ENCODE measurements around the gene TMEM270. TPM values are rescaled to one million over a fixed set of nuclear protein-coding genes. Genes with fewer than 3 reads are reported as not detected.

The TMEM270 gene
- polyA plus RNA-seq, 1 experiment: not detected

- ChIA-PET POLR2A (interaction anchor here (0.6 to 1.7 kb wide), 3 partner anchors 14 to 117 kb away, joined by 3 to 5 read pairs (median 4); no protein-coding TSS in a partner anchor), CTCF (interaction anchor here (0.5 to 2.3 kb wide), 5 partner anchors 10 to 322 kb away, joined by 3 to 15 read pairs (median 5); no protein-coding TSS in a partner anchor)
- Histone ChIP-seq H3K9me3 (ENCODE audit: control insufficient read depth, insufficient read depth, low read length) (no peaks in the 10 kb centered on the region; the same call in 1 of the 2 replicates), H3K27ac (ENCODE audit: low read depth, low read length) (no peak overlapping the region), H3K27me3 (ENCODE audit: control insufficient read depth, insufficient read depth, low read length) (peaks cover 3% of the 10 kb centered on the region), H3K4me3 (ENCODE audit: low read depth, low read length) (no peak overlapping the region)
- no peak for DNase-seq (ENCODE audit: low read depth, low spot score)
- no peak for TF ChIP-seq CTCF (IDR thresholded peaks at IDR 0.05; ENCODE audit: low read depth, low read length)
These were observed 24.5 kb downstream of the TMEM270 start for GRCh38 chr7:73885433-73885974.

DNA sequence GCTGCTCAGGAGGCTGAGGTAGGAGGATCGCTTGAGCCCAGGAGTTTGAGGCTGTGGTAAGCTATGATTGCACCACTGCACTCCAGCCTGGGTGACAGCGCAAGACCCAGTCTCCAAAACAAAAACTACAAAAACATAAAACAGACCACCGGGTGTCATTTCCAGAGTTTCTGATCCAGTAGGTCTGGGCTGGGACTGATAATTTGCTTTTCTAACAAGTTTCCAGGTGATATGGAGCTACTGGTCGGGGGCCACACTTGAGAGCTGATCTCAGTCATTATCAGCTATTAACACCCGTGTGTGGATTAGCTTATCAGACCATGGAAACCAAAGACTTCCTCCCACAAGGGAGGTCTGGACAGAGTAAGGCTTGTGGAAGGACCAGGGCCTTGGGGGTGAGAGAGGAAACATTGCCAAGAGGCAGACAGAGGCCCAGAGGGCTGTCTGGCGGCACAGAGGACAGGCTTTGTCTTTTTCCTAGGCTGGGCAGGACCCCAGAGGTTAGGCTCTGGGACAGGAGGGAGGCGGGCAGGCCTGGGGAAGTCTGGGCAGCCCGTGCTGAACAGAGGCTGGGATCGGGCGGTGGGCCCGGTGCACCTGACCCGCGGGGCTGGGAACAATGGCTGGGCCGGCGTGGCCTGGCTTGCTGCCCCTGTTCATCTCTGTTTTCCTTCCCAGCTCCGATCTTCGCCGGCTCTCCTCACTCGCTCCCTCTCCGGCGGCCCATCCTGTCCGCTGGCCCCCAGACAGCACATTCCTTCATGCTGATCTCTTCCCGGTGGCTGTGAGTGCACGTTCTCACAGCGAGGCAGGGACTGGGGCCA is 25.2 kb downstream of the TMEM270 start:
- Histone ChIP-seq H3K27me3 (ENCODE audit: control insufficient read depth, insufficient read depth, low read length) (peaks cover 3% of the 10 kb centered on the region), H3K27ac (ENCODE audit: low read depth, low read length) (peak overlapping the region; percentile 68), H3K9me3 (ENCODE audit: control insufficient read depth, insufficient read depth, low read length) (no peaks in the 10 kb centered on the region; the same call in 1 of the 2 replicates), H3K4me3 (ENCODE audit: low read depth, low read length) (no peak overlapping the region)
- no peak for TF ChIP-seq CTCF (IDR thresholded peaks at IDR 0.05; ENCODE audit: low read depth, low read length)
- DNase-seq (ENCODE audit: low read depth, low spot score): no peak
- CTCF ChIA-PET: interaction anchor here (0.5 to 2.3 kb wide), 3 partner anchors 11 to 182 kb away, joined by 3 to 15 read pairs (median 8); no protein-coding TSS in a partner anchor
- POLR2A ChIA-PET: interaction anchor here (1.7 kb wide), 1 partner anchor 13 kb away, joined by 4 read pairs; no protein-coding TSS in a partner anchor

DNA sequence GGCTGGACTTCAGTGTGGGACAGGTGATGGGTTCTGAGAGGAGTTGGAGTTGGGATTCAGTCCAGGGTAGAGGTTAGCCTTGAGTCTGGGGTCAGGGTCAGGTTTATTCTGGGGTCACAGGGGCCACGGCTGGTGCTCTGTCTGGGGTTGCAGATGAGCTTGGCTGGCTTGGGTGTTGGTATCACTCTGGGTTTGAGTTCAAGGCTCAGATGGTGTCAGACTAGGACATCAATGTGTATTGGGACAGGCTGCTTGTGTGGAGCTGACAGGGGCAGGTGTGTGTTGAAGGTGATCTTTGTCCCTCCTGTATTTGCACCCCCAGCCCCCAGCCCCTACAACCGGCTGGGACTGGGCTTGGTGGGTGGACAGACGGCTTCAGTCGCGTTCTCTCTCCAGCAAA is 26.8 kb downstream of the TMEM270 start:
- no peak for DNase-seq (ENCODE audit: low read depth, low spot score)
- ChIA-PET POLR2A (interaction anchor here (0.5 kb wide), 1 partner anchor 291 kb away, joined by 5 read pairs; no protein-coding TSS in a partner anchor), CTCF (interaction anchor here (2.3 kb wide), 1 partner anchor 139 kb away, joined by 15 read pairs; no protein-coding TSS in a partner anchor)
- no peaks in the 10 kb centered on the region; the same call in 1 of the 2 replicates for H3K9me3 ChIP-seq (ENCODE audit: control insufficient read depth, insufficient read depth, low read length)
- H3K4me3 ChIP-seq (ENCODE audit: low read depth, low read length): no peak overlapping the region
- no peak overlapping the region for H3K27ac ChIP-seq (ENCODE audit: low read depth, low read length)
- H3K27me3 ChIP-seq (ENCODE audit: control insufficient read depth, insufficient read depth, low read length): no peaks in the 10 kb centered on the region
- TF ChIP-seq CTCF (IDR thresholded peaks at IDR 0.05; ENCODE audit: low read depth, low read length): no peak

- no peak for DNase-seq (ENCODE audit: low read depth, low spot score)
- CTCF ChIA-PET: interaction anchor here (0.6 kb wide), 1 partner anchor 40 kb away, joined by 14 read pairs; no protein-coding TSS in a partner anchor
These were observed 28.0 kb downstream of the TMEM270 start for GRCh38 chr7:73888959-73889358.

More at GRCh38 chr7:73888959-73889358, 28.0 kb downstream of the TMEM270 start:
- no peak overlapping the region for H3K4me3 ChIP-seq (ENCODE audit: low read depth, low read length)
- TF ChIP-seq CTCF (IDR thresholded peaks at IDR 0.05; ENCODE audit: low read depth, low read length): no peak
- no peak overlapping the region for H3K27ac ChIP-seq (ENCODE audit: low read depth, low read length)
- POLR2A ChIA-PET: no interaction called here
- no peaks in the 10 kb centered on the region for H3K27me3 ChIP-seq (ENCODE audit: control insufficient read depth, insufficient read depth, low read length)
- H3K9me3 ChIP-seq (ENCODE audit: control insufficient read depth, insufficient read depth, low read length): no peaks in the 10 kb centered on the region; the same call in 1 of the 2 replicates
